LNCaP clone FGC (cell line): ENCODE results near the gene TASP1.

Source experiments
- DNase-seq: peaks from one replicate; pipeline ENCODE4 v3.0.0-alpha.2; 2011; ENCODE audit warnings: low read depth
- H3K4me3 ChIP-seq: 2 replicates; pipeline ENCODE4 v1.5.1; 2011; ENCODE audit warnings: mild to moderate bottlenecking, low read depth, low read length, control low read depth
- TF ChIP-seq, protein P1 (sequence below): IDR thresholded peaks from 2 replicates; pipeline ENCODE4 v1.5.1; 2012; ENCODE audit warnings: mild to moderate bottlenecking; ENCODE audit not compliant: control insufficient read depth, insufficient read depth; ENCODE audit errors: extremely low read depth

Gene TASP1

DNA sequence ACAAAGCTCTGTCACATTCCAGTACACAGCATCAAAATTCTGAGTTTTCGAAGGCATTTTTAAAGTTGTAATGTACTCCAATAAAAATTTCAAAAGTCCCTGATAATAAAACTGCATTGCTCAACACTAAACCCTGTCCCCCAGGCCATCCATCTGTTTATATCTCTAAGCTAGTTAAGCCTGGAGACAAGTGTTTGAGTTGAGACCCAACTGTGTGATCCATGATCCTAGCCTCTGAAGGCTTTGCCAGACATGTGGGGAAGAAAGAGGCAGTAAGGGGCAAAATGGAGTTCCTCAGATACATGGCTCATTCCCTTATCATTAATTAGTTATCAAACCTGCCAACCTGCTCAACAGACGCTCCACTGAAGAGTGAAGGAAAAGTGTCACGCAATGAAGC, 219.3 kb downstream of the TASP1 start:
- no peak for DNase-seq
- H3K4me3 ChIP-seq = no peak overlapping the region
- TF ChIP-seq, protein P1, sequence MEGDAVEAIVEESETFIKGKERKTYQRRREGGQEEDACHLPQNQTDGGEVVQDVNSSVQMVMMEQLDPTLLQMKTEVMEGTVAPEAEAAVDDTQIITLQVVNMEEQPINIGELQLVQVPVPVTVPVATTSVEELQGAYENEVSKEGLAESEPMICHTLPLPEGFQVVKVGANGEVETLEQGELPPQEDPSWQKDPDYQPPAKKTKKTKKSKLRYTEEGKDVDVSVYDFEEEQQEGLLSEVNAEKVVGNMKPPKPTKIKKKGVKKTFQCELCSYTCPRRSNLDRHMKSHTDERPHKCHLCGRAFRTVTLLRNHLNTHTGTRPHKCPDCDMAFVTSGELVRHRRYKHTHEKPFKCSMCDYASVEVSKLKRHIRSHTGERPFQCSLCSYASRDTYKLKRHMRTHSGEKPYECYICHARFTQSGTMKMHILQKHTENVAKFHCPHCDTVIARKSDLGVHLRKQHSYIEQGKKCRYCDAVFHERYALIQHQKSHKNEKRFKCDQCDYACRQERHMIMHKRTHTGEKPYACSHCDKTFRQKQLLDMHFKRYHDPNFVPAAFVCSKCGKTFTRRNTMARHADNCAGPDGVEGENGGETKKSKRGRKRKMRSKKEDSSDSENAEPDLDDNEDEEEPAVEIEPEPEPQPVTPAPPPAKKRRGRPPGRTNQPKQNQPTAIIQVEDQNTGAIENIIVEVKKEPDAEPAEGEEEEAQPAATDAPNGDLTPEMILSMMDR = no peak

DNA sequence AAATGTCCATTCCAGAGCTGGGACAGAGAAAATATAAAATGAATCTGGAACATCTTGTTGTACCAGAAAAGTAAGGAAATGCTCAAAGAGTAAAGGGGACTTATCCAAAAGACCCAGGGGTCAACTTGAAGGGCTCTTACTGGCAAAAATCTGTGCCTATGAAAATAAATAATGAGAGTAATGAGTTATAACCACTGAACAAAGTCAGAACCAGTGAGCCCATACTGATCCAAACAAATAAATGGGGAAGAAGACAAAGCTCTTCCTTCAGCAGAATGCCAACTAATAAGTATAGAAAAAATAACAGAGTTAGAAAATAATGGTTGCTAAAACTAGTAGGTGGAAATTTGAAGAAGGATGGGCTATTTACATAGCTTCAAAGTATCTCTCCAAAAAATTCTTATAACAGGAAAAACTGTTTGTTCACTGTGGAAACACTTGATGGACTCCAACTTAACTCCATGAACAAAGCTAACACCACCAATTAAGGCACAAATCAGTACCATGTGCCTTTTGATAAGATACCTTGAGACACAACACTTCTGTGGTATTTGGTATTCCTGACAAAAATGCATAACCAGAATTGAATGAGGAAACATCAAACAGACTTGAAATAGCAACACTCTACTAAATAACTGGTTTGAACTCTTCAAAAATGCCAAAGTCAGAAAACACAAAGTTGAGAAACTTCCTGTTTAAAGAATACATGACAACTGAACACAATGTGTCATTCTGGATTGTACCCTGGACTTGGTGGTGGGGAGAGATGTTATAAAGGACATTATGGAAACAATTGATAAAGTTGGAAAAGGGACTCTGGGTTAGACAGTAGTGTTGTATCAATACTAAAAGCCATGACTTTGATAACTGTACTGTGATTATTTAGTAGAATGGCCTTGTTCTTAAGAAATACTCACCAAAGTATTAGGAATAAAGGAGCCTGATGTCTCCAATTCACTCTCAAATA, 220.2 kb downstream of the TASP1 start:
- TF ChIP-seq, protein P1 = no peak
- H3K4me3 ChIP-seq = no peak overlapping the region
- DNase-seq = no peak

DNA sequence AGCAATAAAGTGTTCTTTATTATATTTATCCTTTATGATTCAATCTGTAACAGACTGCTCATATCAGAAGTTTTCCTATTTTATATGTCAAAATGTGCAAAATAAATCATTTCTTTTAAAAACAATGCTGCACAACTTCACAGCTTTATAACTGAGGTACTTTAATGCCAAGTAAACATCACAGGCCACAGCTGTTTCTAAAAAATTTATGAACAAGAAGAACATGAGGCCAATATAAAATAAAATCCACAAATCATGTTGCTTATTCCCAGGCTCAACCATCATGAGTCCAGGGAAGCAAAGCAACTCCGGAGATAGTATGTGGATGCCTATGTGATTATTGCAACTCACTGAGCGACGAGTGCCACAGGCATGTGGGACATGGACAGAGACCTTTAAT, 222.2 kb downstream of the TASP1 start:
- no peak for DNase-seq
- no peak overlapping the region for H3K4me3 ChIP-seq
- TF ChIP-seq, protein P1 = no peak

DNA sequence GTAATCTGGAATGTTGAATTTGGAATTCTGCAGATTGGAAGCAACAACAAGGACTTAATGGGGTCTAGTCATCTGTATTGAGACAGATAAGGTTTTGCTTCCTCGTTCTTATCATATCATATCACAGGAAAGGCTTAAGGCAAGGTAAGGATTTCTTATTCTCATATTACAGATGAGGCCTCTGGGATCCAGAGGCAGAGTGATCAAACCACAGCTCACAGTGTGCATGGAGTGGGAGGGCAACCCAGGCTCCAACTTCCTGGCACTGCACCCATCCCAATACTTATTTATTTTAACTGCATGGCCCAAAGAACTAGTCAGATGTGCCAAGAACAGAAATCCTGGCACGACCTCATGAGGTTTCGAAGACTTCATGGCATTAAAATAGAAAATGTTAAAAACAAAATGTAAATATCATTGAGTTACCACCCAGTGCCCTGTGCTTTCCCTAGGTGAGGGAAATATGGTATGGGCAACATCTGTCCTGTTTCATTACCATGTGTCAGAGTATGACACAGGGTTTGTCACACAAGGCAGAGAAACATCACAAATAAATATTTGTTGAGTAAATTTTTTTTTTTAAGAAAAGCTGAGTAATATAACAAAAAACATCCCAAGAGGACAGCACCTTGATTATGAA, 225.8 kb downstream of the TASP1 start:
- TF ChIP-seq, protein P1 = no peak
- no peak overlapping the region for H3K4me3 ChIP-seq
- DNase-seq = no peak

DNA sequence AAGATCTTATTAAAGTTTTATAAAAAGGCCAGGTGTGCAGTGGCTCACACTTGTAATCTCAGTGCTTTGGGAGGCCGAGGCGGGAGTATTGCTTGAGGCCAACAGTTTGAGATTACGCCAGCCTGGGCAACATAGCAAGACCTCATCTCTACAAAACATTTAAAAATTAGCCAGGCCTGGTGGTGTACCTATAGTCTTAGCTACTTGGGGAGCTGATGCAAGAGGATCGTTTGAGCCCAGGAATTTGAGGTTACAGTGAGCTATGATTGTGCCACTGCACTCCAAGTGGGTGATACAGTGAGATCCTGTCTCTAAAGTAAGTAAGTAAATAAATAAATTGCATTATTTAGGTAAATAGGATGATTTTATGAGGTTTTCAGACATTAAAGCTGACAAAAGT, 234.4 kb downstream of the TASP1 start:
- TF ChIP-seq, protein P1 = no peak
- DNase-seq = no peak
- H3K4me3 ChIP-seq = no peak overlapping the region

DNA sequence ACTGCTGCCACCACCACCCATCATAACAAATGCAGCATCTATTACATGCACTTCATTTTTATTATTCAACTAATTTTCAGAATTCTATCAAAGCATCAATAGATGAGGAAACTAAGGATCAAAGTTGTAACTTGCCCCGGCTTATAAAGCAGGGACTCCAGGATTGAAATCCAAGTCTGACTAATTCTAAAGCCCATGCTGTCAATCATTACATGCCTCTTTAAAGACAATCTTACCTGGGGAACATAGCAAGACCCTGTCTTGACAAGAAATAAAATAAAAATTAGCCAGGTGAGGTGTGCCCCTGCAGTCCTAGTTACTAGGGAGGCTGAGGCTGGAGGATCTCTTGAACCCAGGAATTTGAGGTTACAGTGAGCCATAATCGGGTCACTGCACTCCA, 235.3 kb downstream of the TASP1 start:
- H3K4me3 ChIP-seq = no peak overlapping the region
- TF ChIP-seq, protein P1 = no peak
- no peak for DNase-seq

DNA sequence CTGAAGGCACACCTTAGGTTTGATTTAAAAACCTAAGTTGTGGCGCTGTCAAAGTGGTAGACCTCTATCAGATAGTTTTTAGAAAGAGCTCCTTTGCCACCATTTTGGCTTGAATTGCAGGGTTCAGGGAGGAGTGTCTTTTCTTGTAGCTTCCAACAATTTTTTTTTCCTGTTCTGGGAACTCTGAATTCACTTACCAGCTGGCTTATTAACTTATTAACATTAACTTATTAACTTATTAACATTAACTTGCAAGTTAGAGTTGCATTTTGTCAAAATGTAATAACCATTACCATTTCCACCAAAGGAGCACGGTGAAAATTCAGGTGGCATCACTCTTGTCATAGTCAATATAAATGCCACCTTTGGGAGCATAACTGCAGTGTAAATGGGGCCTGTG, 235.7 kb downstream of the TASP1 start:
- TF ChIP-seq, protein P1 = no peak
- no peak for DNase-seq
- no peak overlapping the region for H3K4me3 ChIP-seq
